Psoas muscle (tissue), 8 donors: ENCODE data around the gene PDE5A. TPM values are rescaled to one million over a fixed set of nuclear protein-coding genes. Genes with fewer than 3 reads are reported as not detected.

Experiments
- ATAC-seq, 4 donors: fragments of 200-7000 bp; cut with Tn5 transposase; one replicate each; pipeline ENCODE4 v1.9.1; 2020; ENCODE audit warnings: moderate library complexity in 3 of 4, mild to moderate bottlenecking in 2 of 4
- DNase-seq, 2 donors: peaks; one replicate each; pipeline ENCODE4 v3.0.0-alpha.2; 2020
- H3K27ac ChIP-seq: fragments of 200-600 bp; one replicate; pipeline ENCODE4 v1.8.0; 2022
- H3K27me3 ChIP-seq, 3 donors: fragments of 200-600 bp in 1 of 3; one replicate each; pipeline versions ENCODE4 v1.6.1 to v1.8.0; 2013 to 2022; ENCODE audit warnings: low read length in 2 of 3, mild to moderate bottlenecking in 2 of 3, moderate library complexity in 1 of 3; ENCODE audit not compliant: insufficient read depth in 3 of 3
- H3K36me3 ChIP-seq, 2 donors: fragments of 200-600 bp in 1 of 2; one replicate each; pipeline versions ENCODE4 v1.6.1 to v1.8.0; 2013 to 2022; ENCODE audit warnings: low read depth in 1 of 2, mild to moderate bottlenecking in 1 of 2, moderate library complexity in 1 of 2; ENCODE audit not compliant: insufficient read depth in 1 of 2
- H3K4me1 ChIP-seq: fragments of 200-600 bp; one replicate; pipeline ENCODE4 v1.8.0; 2022
- H3K4me3 ChIP-seq: fragments of 200-600 bp; one replicate; pipeline ENCODE4 v1.8.0; 2022; ENCODE audit warnings: mild to moderate bottlenecking
- H3K9me3 ChIP-seq: fragments of 200-600 bp; one replicate; pipeline ENCODE4 v1.8.0; 2022
- WGBS, 3 donors: extraction: QIAGEN DNeasy Blood & Tissue Kit; methylation state at CpG; one replicate each; pipeline versions ENCODE4 v1.1.6 to v1.1.7; 2013; 5-methylcytosine and 5-hydroxymethylcytosine counted together
- intact Hi-C, 2 donors: fragments of 100-400 bp; cut with DNase I; formaldehyde crosslinking; loops; one replicate each; pipeline versions ENCODE4 v1.11.0 to v1.14.2; 2022
- polyA plus RNA-seq, 3 donors: library from polyadenylated mRNA; stranded (reverse); fragments of 200-250 nt; gene quantifications; one replicate each; pipeline ENCODE4 v1.2.3, GENCODE V29; 2013
- total RNA-seq, 4 donors: library from RNA; stranded (reverse); fragmentation: NEBNext Ultra II Directional in 2 of 4; extraction: Animal tissue kit (Norgen Biotek cat#: 25700) in 2 of 4; gene quantifications; one replicate each; pipeline versions ENCODE4 v1.2.1 to v1.2.4, GENCODE V29; 2021 to 2023
- TF ChIP-seq, protein P1 (sequence below): fragments of 200-600 bp; IDR thresholded peaks from one replicate; pipeline ENCODE4 v1.8.0; 2022; ENCODE audit warnings: antibody characterized with exemption
- donor health status: healthy with polysubstance abuse.
- donor health status: DM: no; HTN: no; CAD: no; lungs with moderate emphysema.
- donor health status: Bipolar disorder and iron deficiency.
- donor health status: healthy.
- donor health status: DM: yes; HTN: yes; CAD: no.
- donor health status: DM: no; HTN: no; CAD: no.
- donor health status: DM: no; HTN: no; CAD: no.
- donor health status: DM: yes; HTN: yes; CAD: no.

PDE5A gene
- total and polyA plus RNA-seq, 7 donors = 0.60 to 21.1 (median 4.4) TPM

DNA sequence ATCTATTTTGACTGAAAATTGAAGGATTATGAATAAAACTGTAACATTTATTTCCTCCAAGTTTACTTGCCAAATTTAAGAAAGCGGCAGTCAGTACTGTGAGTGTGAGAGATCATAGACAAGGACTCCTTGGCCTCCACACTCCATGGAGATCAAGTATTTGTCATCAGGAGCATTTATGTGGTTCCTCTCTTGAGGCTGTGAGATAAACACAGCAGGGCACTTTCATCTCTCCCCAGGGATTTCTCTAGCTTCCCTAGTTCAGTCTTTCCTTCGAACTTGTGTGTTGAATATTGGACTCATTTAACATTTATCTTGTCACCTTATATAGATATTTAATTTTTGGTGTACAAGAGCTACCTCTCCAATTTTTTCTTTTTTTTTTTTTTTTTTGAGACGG, 40.8 kb downstream of the PDE5A start:
- TF ChIP-seq, protein P1, sequence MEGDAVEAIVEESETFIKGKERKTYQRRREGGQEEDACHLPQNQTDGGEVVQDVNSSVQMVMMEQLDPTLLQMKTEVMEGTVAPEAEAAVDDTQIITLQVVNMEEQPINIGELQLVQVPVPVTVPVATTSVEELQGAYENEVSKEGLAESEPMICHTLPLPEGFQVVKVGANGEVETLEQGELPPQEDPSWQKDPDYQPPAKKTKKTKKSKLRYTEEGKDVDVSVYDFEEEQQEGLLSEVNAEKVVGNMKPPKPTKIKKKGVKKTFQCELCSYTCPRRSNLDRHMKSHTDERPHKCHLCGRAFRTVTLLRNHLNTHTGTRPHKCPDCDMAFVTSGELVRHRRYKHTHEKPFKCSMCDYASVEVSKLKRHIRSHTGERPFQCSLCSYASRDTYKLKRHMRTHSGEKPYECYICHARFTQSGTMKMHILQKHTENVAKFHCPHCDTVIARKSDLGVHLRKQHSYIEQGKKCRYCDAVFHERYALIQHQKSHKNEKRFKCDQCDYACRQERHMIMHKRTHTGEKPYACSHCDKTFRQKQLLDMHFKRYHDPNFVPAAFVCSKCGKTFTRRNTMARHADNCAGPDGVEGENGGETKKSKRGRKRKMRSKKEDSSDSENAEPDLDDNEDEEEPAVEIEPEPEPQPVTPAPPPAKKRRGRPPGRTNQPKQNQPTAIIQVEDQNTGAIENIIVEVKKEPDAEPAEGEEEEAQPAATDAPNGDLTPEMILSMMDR = no peak
- WGBS, 3 donors = 69 to 89% (median 79%) methylated on average over 3 of the region's 3 CpGs
- no peaks in the 10 kb centered on the region for H3K9me3 ChIP-seq
- DNase-seq (no peak), ATAC-seq (no peak)
- peaks cover 21% of the 10 kb centered on the region for H3K4me1 ChIP-seq
- H3K27ac ChIP-seq = no peak overlapping the region
- H3K36me3 ChIP-seq = no peaks in the 10 kb centered on the region
- no peaks in the 10 kb centered on the region for H3K27me3 ChIP-seq
- intact Hi-C loops = no loop called here
- H3K4me3 ChIP-seq = no peak overlapping the region

DNA sequence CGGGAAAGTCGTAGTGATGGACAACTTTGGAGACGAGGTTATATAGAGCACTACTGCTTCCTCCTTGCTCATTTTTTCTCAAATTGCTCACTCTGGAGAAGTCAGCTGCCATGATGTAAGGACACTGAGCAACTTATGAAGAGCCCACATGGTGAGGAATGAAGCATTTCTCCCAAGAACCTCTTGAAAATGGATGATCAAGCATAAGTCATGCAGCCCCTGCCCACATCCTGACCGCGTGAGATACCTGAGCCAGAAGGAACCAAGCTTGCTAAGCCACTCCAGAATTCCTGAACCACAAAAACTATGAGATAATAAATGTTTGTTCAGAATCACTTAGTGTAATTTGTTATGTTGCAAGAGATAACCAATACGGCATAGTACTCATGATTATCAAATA, 42.8 kb downstream of the PDE5A start:
- no peaks in the 10 kb centered on the region for H3K9me3 ChIP-seq
- intact Hi-C loops = no loop called here
- ATAC-seq = no peak

GRCh38 chr4:119581190-119581873, 47.3 kb downstream of the PDE5A start:
- TF ChIP-seq, protein P1 = no peak
- Histone ChIP-seq H3K27me3 (no peaks in the 10 kb centered on the region), H3K27ac (no peak overlapping the region), H3K4me1 (no peaks in the 10 kb centered on the region), H3K9me3 (no peaks in the 10 kb centered on the region), H3K4me3 (no peak overlapping the region), H3K36me3 (no peaks in the 10 kb centered on the region)
- 58 to 76% (median 60%) methylated on average over 3 of the region's 3 CpGs for WGBS, 3 donors
- ATAC-seq (no peak), DNase-seq (no peak)
- intact Hi-C loops = no loop called here

More for the DNA sequence above, 42.8 kb downstream of the PDE5A start:
- no peak for DNase-seq
- H3K4me3 ChIP-seq = no peak overlapping the region
- no peaks in the 10 kb centered on the region for H3K36me3 ChIP-seq
- TF ChIP-seq, protein P1 = no peak
- H3K27ac ChIP-seq = no peak overlapping the region
- H3K27me3 ChIP-seq = no peaks in the 10 kb centered on the region
- H3K4me1 ChIP-seq = peaks cover 20% of the 10 kb centered on the region
- 95 to 98% (median 96%) methylated on average over 6 of the region's 6 CpGs for WGBS, 3 donors

GRCh38 chr4:119580293-119580692, 48.3 kb downstream of the PDE5A start:
- WGBS, 3 donors = 75 to 85% (median 77%) methylated on average over 3 of the region's 3 CpGs
- H3K4me1 ChIP-seq = no peaks in the 10 kb centered on the region
- no peaks in the 10 kb centered on the region for H3K36me3 ChIP-seq
- H3K4me3 ChIP-seq = no peak overlapping the region
- H3K9me3 ChIP-seq = no peaks in the 10 kb centered on the region
- TF ChIP-seq, protein P1 = no peak
- ATAC-seq (no peak), DNase-seq (no peak)
- no peaks in the 10 kb centered on the region for H3K27me3 ChIP-seq
- intact Hi-C loops = no loop called here
- H3K27ac ChIP-seq = no peak overlapping the region

GRCh38 chr4:119579823-119580222, 48.8 kb downstream of the PDE5A start:
- no peak for DNase-seq
- Histone ChIP-seq H3K4me3 (no peak overlapping the region), H3K4me1 (no peaks in the 10 kb centered on the region), H3K27me3 (no peaks in the 10 kb centered on the region), H3K9me3 (no peaks in the 10 kb centered on the region), H3K27ac (no peak overlapping the region), H3K36me3 (no peaks in the 10 kb centered on the region)
- no peak for ATAC-seq
- TF ChIP-seq, protein P1 = no peak
- intact Hi-C loops = no loop called here
- 67 to 71% (median 67%) methylated on average over 5 of the region's 5 CpGs for WGBS, 3 donors
